SK-N-MC (cell line): Measurements from ENCODE around the gene PC.

ENCODE experiments used
- EZH2 ChIP-seq: fragments of 200-600 bp; sonication (generic); IDR thresholded peaks from one replicate; pipeline ENCODE4 v1.6.1; 2017; ENCODE audit warnings: antibody characterized with exemption
- POLR2AphosphoS5 ChIP-seq: IDR thresholded peaks from 2 replicates; pipeline ENCODE4 v1.6.1; 2012; ENCODE audit warnings: mild to moderate bottlenecking, low read depth, low read length, borderline replicate concordance

DNA sequence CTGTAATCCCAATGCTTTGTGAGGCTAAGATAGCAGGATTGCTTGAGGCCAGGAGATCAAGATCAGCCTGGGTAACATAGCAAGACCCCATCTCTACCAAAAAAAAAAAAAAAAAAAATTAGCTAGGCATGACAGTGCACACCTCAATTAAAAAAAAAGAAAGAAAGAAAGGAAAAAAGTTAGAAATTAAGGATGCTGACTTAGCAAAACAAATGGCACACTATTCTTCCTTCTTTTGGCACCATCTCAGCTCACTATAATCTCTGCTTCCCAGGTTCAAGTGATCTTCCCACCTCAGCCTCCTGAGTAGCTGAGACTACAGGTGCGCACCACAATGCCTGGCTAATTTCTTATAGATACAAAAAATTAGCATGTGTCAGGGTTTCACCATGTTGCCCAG is 33.9 kb downstream of the PC start:
- TF ChIP-seq EZH2 (no peak), POLR2AphosphoS5 (no peak)
